WTC11 (cell line): ENCODE measurements around the gene NTRK2.

Source experiments
- JAZF1 ChIP-seq: fragments of 250-450 bp; sonication (Bioruptor Pico); IDR thresholded peaks from 2 replicates; pipeline ENCODE4 v1.9.0; 2021; ENCODE audit warnings: moderate library complexity, mild to moderate bottlenecking, inconsistent platforms
- TCF7 ChIP-seq: sonication (generic); formaldehyde crosslinking; IDR thresholded peaks from 2 replicates; pipeline ENCODE4 v1.8.0; 2022; ENCODE audit warnings: mild to moderate bottlenecking, low read depth, missing genetic modification reagents, moderate library complexity
- ZNF263 ChIP-seq: sonication (generic); formaldehyde crosslinking; IDR thresholded peaks from 2 replicates; pipeline ENCODE4 v1.8.1; 2022; ENCODE audit warnings: low read depth, mild to moderate bottlenecking, moderate library complexity, missing genetic modification reagents
- TF ChIP-seq, protein P1 (sequence below): fragments of 200-600 bp; IDR thresholded peaks from 2 replicates; pipeline ENCODE4 v1.8.0; 2022; ENCODE audit warnings: antibody characterized with exemption
- TF ChIP-seq, protein P2 (sequence below): sonication (generic); formaldehyde crosslinking; conservative IDR thresholded peaks from 2 replicates; pipeline ENCODE4 v1.8.1; 2022; ENCODE audit warnings: mild to moderate bottlenecking, missing genetic modification reagents
- TF ChIP-seq, protein P3 (sequence below): sonication (generic); formaldehyde crosslinking; IDR thresholded peaks from 2 replicates; pipeline ENCODE4 v1.8.1; 2022; ENCODE audit warnings: mild to moderate bottlenecking, moderate library complexity, missing genetic modification reagents
- TF ChIP-seq, protein P4 (sequence below): sonication (generic); formaldehyde crosslinking; conservative IDR thresholded peaks from 2 replicates; pipeline ENCODE4 v1.8.1; 2023; ENCODE audit warnings: mild to moderate bottlenecking, low read depth, missing genetic modification reagents, moderate library complexity
- TF ChIP-seq, protein P5 (sequence below): sonication (generic); formaldehyde crosslinking; IDR thresholded peaks from 2 replicates; pipeline ENCODE4 v1.8.0; 2022; ENCODE audit warnings: mild to moderate bottlenecking, missing genetic modification reagents
- TF ChIP-seq, protein P6 (sequence below): sonication (generic); formaldehyde crosslinking; IDR thresholded peaks from 2 replicates; pipeline ENCODE4 v1.8.1; 2023; ENCODE audit warnings: mild to moderate bottlenecking, missing genetic modification reagents
- TF ChIP-seq, protein P7 (sequence below): sonication (generic); formaldehyde crosslinking; IDR thresholded peaks from 2 replicates; pipeline ENCODE4 v1.8.0; 2022; ENCODE audit warnings: missing genetic modification reagents

DNA sequence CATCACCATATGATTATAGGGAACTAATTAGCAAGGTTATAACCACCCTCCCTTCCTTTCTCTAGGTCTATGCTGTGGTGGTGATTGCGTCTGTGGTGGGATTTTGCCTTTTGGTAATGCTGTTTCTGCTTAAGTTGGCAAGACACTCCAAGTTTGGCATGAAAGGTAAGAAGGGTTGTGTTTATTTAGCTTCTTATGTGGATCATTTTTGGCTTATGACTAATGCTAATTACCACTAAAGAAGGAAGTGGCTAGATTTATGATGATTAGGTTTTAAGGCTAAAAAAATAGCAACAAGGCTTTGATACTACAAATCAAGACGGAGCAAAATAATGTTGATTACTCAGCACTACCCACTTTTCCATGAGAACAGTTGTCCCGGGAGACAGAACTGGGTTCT is 82.4 kb downstream of the NTRK2 start:
- TF ChIP-seq, protein P1, sequence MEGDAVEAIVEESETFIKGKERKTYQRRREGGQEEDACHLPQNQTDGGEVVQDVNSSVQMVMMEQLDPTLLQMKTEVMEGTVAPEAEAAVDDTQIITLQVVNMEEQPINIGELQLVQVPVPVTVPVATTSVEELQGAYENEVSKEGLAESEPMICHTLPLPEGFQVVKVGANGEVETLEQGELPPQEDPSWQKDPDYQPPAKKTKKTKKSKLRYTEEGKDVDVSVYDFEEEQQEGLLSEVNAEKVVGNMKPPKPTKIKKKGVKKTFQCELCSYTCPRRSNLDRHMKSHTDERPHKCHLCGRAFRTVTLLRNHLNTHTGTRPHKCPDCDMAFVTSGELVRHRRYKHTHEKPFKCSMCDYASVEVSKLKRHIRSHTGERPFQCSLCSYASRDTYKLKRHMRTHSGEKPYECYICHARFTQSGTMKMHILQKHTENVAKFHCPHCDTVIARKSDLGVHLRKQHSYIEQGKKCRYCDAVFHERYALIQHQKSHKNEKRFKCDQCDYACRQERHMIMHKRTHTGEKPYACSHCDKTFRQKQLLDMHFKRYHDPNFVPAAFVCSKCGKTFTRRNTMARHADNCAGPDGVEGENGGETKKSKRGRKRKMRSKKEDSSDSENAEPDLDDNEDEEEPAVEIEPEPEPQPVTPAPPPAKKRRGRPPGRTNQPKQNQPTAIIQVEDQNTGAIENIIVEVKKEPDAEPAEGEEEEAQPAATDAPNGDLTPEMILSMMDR = no peak
- TF ChIP-seq, protein P2, sequence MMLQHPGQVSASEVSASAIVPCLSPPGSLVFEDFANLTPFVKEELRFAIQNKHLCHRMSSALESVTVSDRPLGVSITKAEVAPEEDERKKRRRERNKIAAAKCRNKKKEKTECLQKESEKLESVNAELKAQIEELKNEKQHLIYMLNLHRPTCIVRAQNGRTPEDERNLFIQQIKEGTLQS (CRISPR knock-in tag) = no peak
- TF ChIP-seq TCF7 (CRISPR knock-in tag) (no peak), JAZF1 (CRISPR knock-in tag) (no peak), ZNF263 (no peak)
- TF ChIP-seq, protein P3, sequence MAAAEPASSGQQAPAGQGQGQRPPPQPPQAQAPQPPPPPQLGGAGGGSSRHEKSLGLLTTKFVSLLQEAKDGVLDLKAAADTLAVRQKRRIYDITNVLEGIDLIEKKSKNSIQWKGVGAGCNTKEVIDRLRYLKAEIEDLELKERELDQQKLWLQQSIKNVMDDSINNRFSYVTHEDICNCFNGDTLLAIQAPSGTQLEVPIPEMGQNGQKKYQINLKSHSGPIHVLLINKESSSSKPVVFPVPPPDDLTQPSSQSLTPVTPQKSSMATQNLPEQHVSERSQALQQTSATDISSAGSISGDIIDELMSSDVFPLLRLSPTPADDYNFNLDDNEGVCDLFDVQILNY = no peak
- TF ChIP-seq, protein P4, sequence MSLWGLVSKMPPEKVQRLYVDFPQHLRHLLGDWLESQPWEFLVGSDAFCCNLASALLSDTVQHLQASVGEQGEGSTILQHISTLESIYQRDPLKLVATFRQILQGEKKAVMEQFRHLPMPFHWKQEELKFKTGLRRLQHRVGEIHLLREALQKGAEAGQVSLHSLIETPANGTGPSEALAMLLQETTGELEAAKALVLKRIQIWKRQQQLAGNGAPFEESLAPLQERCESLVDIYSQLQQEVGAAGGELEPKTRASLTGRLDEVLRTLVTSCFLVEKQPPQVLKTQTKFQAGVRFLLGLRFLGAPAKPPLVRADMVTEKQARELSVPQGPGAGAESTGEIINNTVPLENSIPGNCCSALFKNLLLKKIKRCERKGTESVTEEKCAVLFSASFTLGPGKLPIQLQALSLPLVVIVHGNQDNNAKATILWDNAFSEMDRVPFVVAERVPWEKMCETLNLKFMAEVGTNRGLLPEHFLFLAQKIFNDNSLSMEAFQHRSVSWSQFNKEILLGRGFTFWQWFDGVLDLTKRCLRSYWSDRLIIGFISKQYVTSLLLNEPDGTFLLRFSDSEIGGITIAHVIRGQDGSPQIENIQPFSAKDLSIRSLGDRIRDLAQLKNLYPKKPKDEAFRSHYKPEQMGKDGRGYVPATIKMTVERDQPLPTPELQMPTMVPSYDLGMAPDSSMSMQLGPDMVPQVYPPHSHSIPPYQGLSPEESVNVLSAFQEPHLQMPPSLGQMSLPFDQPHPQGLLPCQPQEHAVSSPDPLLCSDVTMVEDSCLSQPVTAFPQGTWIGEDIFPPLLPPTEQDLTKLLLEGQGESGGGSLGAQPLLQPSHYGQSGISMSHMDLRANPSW (CRISPR knock-in tag) = no peak
- TF ChIP-seq, protein P5, sequence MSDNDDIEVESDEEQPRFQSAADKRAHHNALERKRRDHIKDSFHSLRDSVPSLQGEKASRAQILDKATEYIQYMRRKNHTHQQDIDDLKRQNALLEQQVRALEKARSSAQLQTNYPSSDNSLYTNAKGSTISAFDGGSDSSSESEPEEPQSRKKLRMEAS (CRISPR knock-in tag) = no peak
- TF ChIP-seq, protein P6, sequence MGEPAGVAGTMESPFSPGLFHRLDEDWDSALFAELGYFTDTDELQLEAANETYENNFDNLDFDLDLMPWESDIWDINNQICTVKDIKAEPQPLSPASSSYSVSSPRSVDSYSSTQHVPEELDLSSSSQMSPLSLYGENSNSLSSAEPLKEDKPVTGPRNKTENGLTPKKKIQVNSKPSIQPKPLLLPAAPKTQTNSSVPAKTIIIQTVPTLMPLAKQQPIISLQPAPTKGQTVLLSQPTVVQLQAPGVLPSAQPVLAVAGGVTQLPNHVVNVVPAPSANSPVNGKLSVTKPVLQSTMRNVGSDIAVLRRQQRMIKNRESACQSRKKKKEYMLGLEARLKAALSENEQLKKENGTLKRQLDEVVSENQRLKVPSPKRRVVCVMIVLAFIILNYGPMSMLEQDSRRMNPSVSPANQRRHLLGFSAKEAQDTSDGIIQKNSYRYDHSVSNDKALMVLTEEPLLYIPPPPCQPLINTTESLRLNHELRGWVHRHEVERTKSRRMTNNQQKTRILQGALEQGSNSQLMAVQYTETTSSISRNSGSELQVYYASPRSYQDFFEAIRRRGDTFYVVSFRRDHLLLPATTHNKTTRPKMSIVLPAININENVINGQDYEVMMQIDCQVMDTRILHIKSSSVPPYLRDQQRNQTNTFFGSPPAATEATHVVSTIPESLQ (CRISPR knock-in tag) = no peak
- TF ChIP-seq, protein P7, sequence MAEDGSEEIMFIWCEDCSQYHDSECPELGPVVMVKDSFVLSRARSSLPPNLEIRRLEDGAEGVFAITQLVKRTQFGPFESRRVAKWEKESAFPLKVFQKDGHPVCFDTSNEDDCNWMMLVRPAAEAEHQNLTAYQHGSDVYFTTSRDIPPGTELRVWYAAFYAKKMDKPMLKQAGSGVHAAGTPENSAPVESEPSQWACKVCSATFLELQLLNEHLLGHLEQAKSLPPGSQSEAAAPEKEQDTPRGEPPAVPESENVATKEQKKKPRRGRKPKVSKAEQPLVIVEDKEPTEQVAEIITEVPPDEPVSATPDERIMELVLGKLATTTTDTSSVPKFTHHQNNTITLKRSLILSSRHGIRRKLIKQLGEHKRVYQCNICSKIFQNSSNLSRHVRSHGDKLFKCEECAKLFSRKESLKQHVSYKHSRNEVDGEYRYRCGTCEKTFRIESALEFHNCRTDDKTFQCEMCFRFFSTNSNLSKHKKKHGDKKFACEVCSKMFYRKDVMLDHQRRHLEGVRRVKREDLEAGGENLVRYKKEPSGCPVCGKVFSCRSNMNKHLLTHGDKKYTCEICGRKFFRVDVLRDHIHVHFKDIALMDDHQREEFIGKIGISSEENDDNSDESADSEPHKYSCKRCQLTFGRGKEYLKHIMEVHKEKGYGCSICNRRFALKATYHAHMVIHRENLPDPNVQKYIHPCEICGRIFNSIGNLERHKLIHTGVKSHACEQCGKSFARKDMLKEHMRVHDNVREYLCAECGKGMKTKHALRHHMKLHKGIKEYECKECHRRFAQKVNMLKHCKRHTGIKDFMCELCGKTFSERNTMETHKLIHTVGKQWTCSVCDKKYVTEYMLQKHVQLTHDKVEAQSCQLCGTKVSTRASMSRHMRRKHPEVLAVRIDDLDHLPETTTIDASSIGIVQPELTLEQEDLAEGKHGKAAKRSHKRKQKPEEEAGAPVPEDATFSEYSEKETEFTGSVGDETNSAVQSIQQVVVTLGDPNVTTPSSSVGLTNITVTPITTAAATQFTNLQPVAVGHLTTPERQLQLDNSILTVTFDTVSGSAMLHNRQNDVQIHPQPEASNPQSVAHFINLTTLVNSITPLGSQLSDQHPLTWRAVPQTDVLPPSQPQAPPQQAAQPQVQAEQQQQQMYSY (CRISPR knock-in tag) = no peak
